Progenitor cell of endocrine pancreas (in vitro differentiated cells): ENCODE data around the gene PSRC1. TPM values are rescaled to one million over a fixed set of nuclear protein-coding genes. Genes with fewer than 3 reads are reported as not detected.

Source experiments
- DNase-seq: peaks from one replicate; pipeline ENCODE4 v3.0.0; 2021; ENCODE audit warnings: low spot score; ENCODE audit not compliant: unreplicated experiment
- H3K27ac Mint-ChIP-seq: 2 replicates; pipeline ENCODE4 v1.8.0; 2021; ENCODE audit warnings: mild to moderate bottlenecking, moderate library complexity, mixed read lengths
- H3K27me3 Mint-ChIP-seq: 2 replicates; pipeline ENCODE4 v1.8.0; 2021; ENCODE audit warnings: mixed read lengths
- H3K36me3 Mint-ChIP-seq: 2 replicates; pipeline ENCODE4 v1.8.0; 2022; ENCODE audit warnings: mixed read lengths; ENCODE audit not compliant: insufficient read depth
- H3K4me1 Mint-ChIP-seq: 2 replicates; pipeline ENCODE4 v1.8.0; 2021; ENCODE audit warnings: low read depth, mixed read lengths
- H3K4me3 Mint-ChIP-seq: 2 replicates; pipeline ENCODE4 v1.8.0; 2021; ENCODE audit warnings: low read depth, mild to moderate bottlenecking, moderate library complexity, mixed read lengths
- H3K9me3 Mint-ChIP-seq: 2 replicates; pipeline ENCODE4 v1.8.0; 2021; ENCODE audit warnings: low read depth, mixed read lengths
- CTCF ChIP-seq: fragments of 200-600 bp; sonication (generic); IDR thresholded peaks from one replicate; pipeline ENCODE4 v1.5.0; 2021; ENCODE audit warnings: antibody characterized with exemption, mild to moderate bottlenecking; ENCODE audit not compliant: unreplicated experiment
- total RNA-seq: library from RNA; stranded (reverse); gene quantifications from 2 replicates; pipeline ENCODE4 v1.2.1, GENCODE V29; 2021

Gene PSRC1
- total RNA-seq, 1 donor from 2014 or later = 29.4 TPM

- H3K4me1 Mint-ChIP-seq = peaks cover 18% of the 10 kb centered on the region
- no peak overlapping the region for H3K4me3 Mint-ChIP-seq
- DNase-seq = no peak
- TF ChIP-seq CTCF = no peak
- H3K9me3 Mint-ChIP-seq = no peaks in the 10 kb centered on the region
- H3K36me3 Mint-ChIP-seq = no peaks in the 10 kb centered on the region
- H3K27ac Mint-ChIP-seq = no peak overlapping the region
- H3K27me3 Mint-ChIP-seq = peaks cover 7% of the 10 kb centered on the region
Measured at GRCh38 chr1:109301874-109302273, 18.9 kb upstream of the PSRC1 start.

GRCh38 chr1:109300650-109301151, 17.8 kb upstream of the PSRC1 start:
- Mint-ChIP-seq H3K9me3 (no peaks in the 10 kb centered on the region), H3K36me3 (no peaks in the 10 kb centered on the region), H3K4me3 (no peak overlapping the region), H3K27ac (no peak overlapping the region), H3K27me3 (peaks cover 7% of the 10 kb centered on the region), H3K4me1 (peaks cover 13% of the 10 kb centered on the region)
- DNase-seq = no peak
- TF ChIP-seq CTCF = no peak

GRCh38 chr1:109299558-109300343, 16.8 kb upstream of the PSRC1 start:
- Mint-ChIP-seq H3K27me3 (peaks cover 10% of the 10 kb centered on the region), H3K4me1 (peaks cover 13% of the 10 kb centered on the region), H3K27ac (peak overlapping the region; percentile 17), H3K36me3 (no peaks in the 10 kb centered on the region), H3K4me3 (no peak overlapping the region), H3K9me3 (no peaks in the 10 kb centered on the region)
- TF ChIP-seq CTCF = no peak
- DNase-seq = no peak

GRCh38 chr1:109298666-109299557, 16.0 kb upstream of the PSRC1 start:
- Mint-ChIP-seq H3K36me3 (no peaks in the 10 kb centered on the region), H3K27me3 (peaks cover 13% of the 10 kb centered on the region), H3K9me3 (no peaks in the 10 kb centered on the region), H3K27ac (peak overlapping the region; percentile 47), H3K4me1 (peaks cover 13% of the 10 kb centered on the region), H3K4me3 (no peak overlapping the region)
- DNase-seq = no peak
- no peak for TF ChIP-seq CTCF

- no peaks in the 10 kb centered on the region for H3K9me3 Mint-ChIP-seq
- H3K4me1 Mint-ChIP-seq = peaks cover 13% of the 10 kb centered on the region
- peaks cover 22% of the 10 kb centered on the region for H3K27me3 Mint-ChIP-seq
- DNase-seq = no peak
- no peak for TF ChIP-seq CTCF
- H3K27ac Mint-ChIP-seq = no peak overlapping the region
- no peak overlapping the region for H3K4me3 Mint-ChIP-seq
- no peaks in the 10 kb centered on the region for H3K36me3 Mint-ChIP-seq
Measured at GRCh38 chr1:109296782-109297181, 13.8 kb upstream of the PSRC1 start.
